Activated CD4-positive, alpha-beta T cell treated with anti-CD3 and anti-CD28 coated beads, Interleukin-2, amount 50 U/mL, for 16 hours (primary cell): ENCODE data around the gene SLC6A17.
A peak's percentile ranks its signal among the peaks of the same experiment; 100 is the strongest.

ENCODE experiments used
- DNase-seq: peaks from one replicate; pipeline ENCODE4 v3.0.0-alpha.2; 2020

The SLC6A17 gene

DNA sequence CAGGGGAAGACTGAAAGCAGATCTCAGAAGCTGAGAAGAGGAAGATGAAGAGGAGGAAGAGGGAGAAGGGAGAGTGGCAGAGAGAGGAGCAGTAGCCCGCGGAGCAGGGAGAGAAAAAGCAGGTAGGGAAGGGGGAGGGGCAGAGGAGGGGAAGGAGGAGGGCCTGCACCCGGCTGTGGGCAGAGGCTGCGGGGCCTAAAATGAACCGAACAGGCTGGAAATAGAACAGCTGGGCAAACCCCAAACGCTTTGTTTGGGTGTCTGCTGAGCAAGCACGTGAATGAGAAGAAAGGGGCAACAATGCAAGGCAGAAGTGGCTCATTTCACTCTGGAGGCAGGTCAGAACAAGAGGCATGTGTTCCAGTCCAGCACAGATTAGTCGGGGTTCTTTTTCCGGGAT, 93.3 kb downstream of the SLC6A17 start:
- peak; percentile 12 for DNase-seq

DNA sequence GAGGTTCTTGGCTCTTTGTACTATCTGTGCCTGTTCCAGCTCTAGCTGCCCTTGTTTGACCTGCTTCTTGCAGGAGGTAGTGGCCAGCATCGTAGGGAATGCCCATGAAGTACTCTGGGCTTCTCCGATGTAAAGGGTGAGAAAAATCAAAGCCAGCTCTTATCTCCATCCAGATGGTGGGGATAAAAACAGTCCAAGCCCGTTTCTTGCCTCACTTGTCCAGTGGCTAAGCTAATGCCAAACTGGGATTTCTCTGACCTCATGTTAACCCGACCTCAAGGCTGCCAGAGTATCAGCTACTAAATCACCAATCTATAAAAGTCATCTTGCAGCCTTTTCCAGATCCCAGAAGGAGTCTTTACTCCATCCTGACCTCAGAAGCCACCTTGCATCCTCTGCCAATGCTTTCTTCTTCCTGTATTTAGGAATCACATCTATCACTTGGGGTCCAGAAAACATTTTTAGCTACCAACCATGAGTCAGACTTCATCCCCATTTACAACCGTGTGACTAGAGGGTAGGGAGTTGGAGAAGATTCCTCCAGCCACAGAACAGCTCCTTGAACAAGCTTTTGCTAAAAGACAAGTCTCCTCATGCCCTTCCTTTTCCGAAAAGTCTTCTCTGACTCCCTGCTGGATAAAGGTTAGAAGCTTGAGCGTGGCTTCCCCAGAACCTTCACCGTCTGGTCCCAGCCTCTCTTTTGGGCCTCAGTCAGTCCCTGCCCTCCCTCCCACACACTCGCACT, 95.8 kb downstream of the SLC6A17 start:
- no peak for DNase-seq

DNA sequence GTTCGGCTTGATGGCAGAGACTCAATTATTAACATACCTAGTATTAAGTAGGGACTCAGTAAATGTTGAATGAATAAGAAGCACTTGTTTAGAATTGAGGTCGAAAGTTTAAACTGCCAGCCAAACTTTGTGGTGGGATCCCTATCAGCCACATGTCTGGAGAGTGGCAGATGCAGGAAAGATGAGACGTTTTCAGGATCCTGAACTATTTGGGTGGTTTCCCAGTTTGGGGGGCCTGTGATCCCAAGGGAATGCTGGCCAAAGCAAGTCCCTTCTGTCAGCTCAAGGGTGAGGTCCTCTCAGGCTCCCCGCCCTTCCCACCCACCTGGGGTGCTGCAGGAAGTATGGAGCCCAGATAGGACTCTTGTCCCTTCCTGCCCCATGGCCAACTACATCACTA, 98.5 kb downstream of the SLC6A17 start:
- no peak for DNase-seq

DNA sequence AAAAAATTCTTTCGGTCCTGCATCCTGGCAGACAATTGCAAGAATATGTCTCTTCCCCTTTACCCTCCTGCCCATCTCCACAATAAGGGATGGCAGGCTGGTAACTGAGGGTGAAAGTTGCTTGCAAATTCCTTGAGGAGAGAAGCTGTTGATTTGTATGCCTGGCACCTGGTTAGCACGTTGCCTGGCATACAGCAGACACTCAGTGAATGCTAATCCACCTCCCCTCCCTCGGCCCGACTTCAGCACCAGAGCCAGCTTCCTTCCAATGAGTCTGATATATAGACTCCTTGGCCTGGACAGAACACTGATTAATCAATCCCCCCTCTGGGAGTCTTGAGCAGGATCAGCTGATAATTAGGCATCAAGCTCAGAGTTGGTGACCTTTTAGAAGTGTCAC, 99.0 kb downstream of the SLC6A17 start:
- DNase-seq: no peak

DNA sequence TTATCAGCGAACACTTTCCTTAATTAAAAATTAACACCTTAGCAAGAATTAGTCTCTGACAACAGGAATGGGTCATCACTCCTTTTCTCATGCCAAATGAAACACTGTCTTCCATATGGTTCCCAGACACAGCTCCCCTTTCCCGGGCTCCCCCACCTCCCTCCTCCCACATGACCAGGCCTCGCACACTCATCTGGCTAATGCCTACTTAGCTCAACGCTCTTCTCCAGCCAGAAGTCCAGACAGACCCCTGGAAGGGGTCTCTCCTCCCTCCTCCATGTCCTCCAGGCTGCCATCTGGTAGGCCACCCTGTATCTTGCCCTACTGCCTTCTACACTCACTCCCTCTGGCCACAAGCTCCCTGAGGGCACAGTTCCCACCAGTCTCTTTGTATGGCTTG, 99.7 kb downstream of the SLC6A17 start:
- no peak for DNase-seq

DNA sequence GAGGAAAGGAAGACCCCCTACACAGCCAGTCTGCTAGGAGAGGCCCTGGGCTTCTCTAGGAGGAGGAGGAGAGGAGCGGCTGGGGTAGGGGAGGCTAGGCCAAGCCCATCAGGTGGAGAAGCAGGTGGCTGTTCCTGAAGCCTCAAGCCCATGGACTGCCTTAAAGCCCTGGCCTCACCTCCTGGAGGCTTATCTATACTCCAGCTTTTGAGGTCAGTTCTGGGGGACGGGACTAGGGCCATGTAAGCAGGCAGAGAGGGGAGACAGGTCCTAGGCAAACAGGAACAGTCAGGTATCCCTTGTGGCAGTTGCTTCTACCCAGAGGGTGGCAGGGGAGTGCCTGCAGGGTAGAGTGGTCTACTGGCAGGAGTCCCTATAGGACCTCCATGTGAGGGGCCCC, 100.5 kb downstream of the SLC6A17 start:
- DNase-seq: no peak
